ENCODE measurements around the gene RASGRP3.
"Not testable (repeated sequence)": the region's sequence is repeated elsewhere in the genome, so short reads cannot be mapped to it uniquely, and the experiment has no call there.

RASGRP3 gene

GRCh38 chr2:33476131-33476792, at the start of gene RASGRP3:
RASGRP3 (plus strand) TSS chr2:33476649; CDS start chr2:33515137, 38,488 bp downstream.
- peak; percentile 91 for DNase-seq (ENCODE audit: low spot score)

GRCh38 chr2:33426666-33427231, 49.7 kb upstream of the RASGRP3 start:
- DNase-seq (ENCODE audit: low spot score), result no peak

GRCh38 chr2:33430077-33430476, 46.4 kb upstream of the RASGRP3 start:
- no peak for DNase-seq (ENCODE audit: low spot score)

- DNase-seq (ENCODE audit: low spot score), result no peak
These were observed 45.6 kb upstream of the RASGRP3 start for GRCh38 chr2:33430856-33431255.

GRCh38 chr2:33432871-33433270, 43.6 kb upstream of the RASGRP3 start:
- DNase-seq (ENCODE audit: low spot score), result no peak

GRCh38 chr2:33433279-33434235, 42.9 kb upstream of the RASGRP3 start:
- DNase-seq (ENCODE audit: low spot score), result no peak

GRCh38 chr2:33435518-33435917, 40.9 kb upstream of the RASGRP3 start:
- DNase-seq (ENCODE audit: low spot score), result no peak

- no peak for DNase-seq (ENCODE audit: low spot score)
These were observed 40.4 kb upstream of the RASGRP3 start for GRCh38 chr2:33436083-33436482.

- DNase-seq (ENCODE audit: low spot score), result no peak
These were observed 39.2 kb upstream of the RASGRP3 start for GRCh38 chr2:33437297-33437696.

GRCh38 chr2:33437815-33438214, 38.6 kb upstream of the RASGRP3 start:
- no peak for DNase-seq (ENCODE audit: low spot score)

GRCh38 chr2:33441235-33441810, 35.1 kb upstream of the RASGRP3 start:
- no peak for DNase-seq (ENCODE audit: low spot score)

GRCh38 chr2:33442052-33442451, 34.4 kb upstream of the RASGRP3 start:
- DNase-seq (ENCODE audit: low spot score), result not testable (repeated sequence)

GRCh38 chr2:33442528-33443079, 33.8 kb upstream of the RASGRP3 start:
- no peak for DNase-seq (ENCODE audit: low spot score)

GRCh38 chr2:33443274-33443829, 33.1 kb upstream of the RASGRP3 start:
- no peak for DNase-seq (ENCODE audit: low spot score)

GRCh38 chr2:33444967-33445366, 31.5 kb upstream of the RASGRP3 start:
- DNase-seq (ENCODE audit: low spot score), result no peak

- no peak for DNase-seq (ENCODE audit: low spot score)
These were observed 28.1 kb upstream of the RASGRP3 start for GRCh38 chr2:33448220-33448899.

- DNase-seq (ENCODE audit: low spot score), result no peak
These were observed 25.2 kb upstream of the RASGRP3 start for GRCh38 chr2:33451214-33451613.

GRCh38 chr2:33451825-33452224, 24.6 kb upstream of the RASGRP3 start:
- DNase-seq (ENCODE audit: low spot score), result no peak

- DNase-seq (ENCODE audit: low spot score), result no peak
These were observed 23.9 kb upstream of the RASGRP3 start for GRCh38 chr2:33452545-33452944.

- DNase-seq (ENCODE audit: low spot score), result no peak
These were observed 22.5 kb upstream of the RASGRP3 start for GRCh38 chr2:33453905-33454479.
